HepG2 (cell line): ENCODE measurements around the gene MALRD1. TPM values are rescaled to one million over a fixed set of nuclear protein-coding genes. Genes with fewer than 3 reads are reported as not detected.

ENCODE experiments used
- ATAC-seq: fragments of 200-7000 bp; cut with Tn5 transposase; 3 replicates; pipeline ENCODE4 v1.9.1; 2020; ENCODE audit warnings: mild to moderate bottlenecking, moderate library complexity
- BruUV-seq: library from RNA; stranded (reverse); fragments of 400-500 nt; replicated peaks from 2 replicates; lab custom pipeline; 2021; lab: Mats Ljungman, UMichigan
- CTCF ChIA-PET: fragments of 300-600 bp; formaldehyde crosslinking; extraction: SDS; loops from one replicate; lab custom pipeline; 2021; ENCODE audit warnings: low total read pairs, inconsistent platforms, low intra/inter-chr PET ratio; lab: Yijun Ruan, JAX
- POLR2A ChIA-PET: fragments of 350-600 bp; sonication (Branson Sonifier 250); formaldehyde crosslinking; loops from one replicate; lab custom pipeline; 2020; ENCODE audit warnings: antibody characterized with exemption, inconsistent platforms; lab: Yijun Ruan, JAX
- DNase-seq: peaks from one replicate; pipeline ENCODE4 v3.0.0-alpha.2; 2015; ENCODE audit warnings: low spot score
- FAIRE-seq: peaks from 3 replicates; lab custom pipeline; 2011; peaks lifted over from hg19 to GRCh38; lab: Jason Lieb, UNC
- H2AFZ ChIP-seq: one replicate; pipeline ENCODE4 v1.6.1; 2011; ENCODE audit warnings: low read length, inconsistent platforms
- H3K27ac ChIP-seq: fragments of 300-600 bp; 3 replicates; pipeline ENCODE4 v1.8.0; 2011; ENCODE audit warnings: mixed run types, mild to moderate bottlenecking, mixed read lengths, low read length, inconsistent platforms; ENCODE audit not compliant: insufficient read depth; ENCODE audit errors: extremely low read length
- H3K27me3 ChIP-seq, 2 experiments: fragments of 200-600 bp in 1 of 2; 2 replicates in 1 of 2; 3 replicates in 1 of 2; pipeline versions ENCODE4 v1.6.0 to v1.8.0; 2011; ENCODE audit warnings: low read length in 2 of 2, mild to moderate bottlenecking in 2 of 2, moderate library complexity in 2 of 2, inconsistent platforms in 1 of 2; ENCODE audit not compliant: insufficient read depth in 2 of 2, control insufficient read depth in 1 of 2
- H3K36me3 ChIP-seq, 2 experiments: fragments of 200-600 bp in 1 of 2; replicated peaks in 1 of 2; 2 replicates in 1 of 2; 3 replicates in 1 of 2; pipeline versions ENCODE4 v1.5.1 to v1.8.0; 2011; ENCODE audit warnings: low read length in 2 of 2, inconsistent platforms in 1 of 2; ENCODE audit not compliant: insufficient read depth in 2 of 2, control insufficient read depth in 1 of 2
- H3K4me1 ChIP-seq: 2 replicates; pipeline ENCODE4 v1.5.1; 2012; ENCODE audit warnings: low read length, inconsistent platforms; ENCODE audit not compliant: insufficient read depth
- H3K4me2 ChIP-seq: 2 replicates; pipeline ENCODE4 v1.6.0; 2011; ENCODE audit warnings: low read depth, low read length, inconsistent platforms
- H3K4me3 ChIP-seq, 3 experiments: fragments of 200-600 bp in 1 of 3; sonication (generic), shearing (Covaris generic) in 1 of 3; replicated peaks in 1 of 3; 2 replicates each; pipeline ENCODE4 v1.5.1; 2011 to 2016; ENCODE audit warnings: low read length in 3 of 3, inconsistent platforms in 2 of 3, low read depth in 2 of 3, mild to moderate bottlenecking in 2 of 3, control low read depth in 1 of 3, mixed read lengths in 1 of 3; ENCODE audit not compliant: insufficient read depth in 1 of 3
- H3K79me2 ChIP-seq: one replicate; pipeline ENCODE4 v1.6.1; 2011; ENCODE audit warnings: low read length, inconsistent platforms; ENCODE audit not compliant: insufficient read depth
- H3K9ac ChIP-seq: 2 replicates; pipeline ENCODE4 v1.6.0; 2011; ENCODE audit warnings: mild to moderate bottlenecking, low read depth, low read length, inconsistent platforms; ENCODE audit not compliant: insufficient read depth
- H3K9me3 ChIP-seq: 2 replicates; pipeline ENCODE4 v1.5.1; 2012; ENCODE audit warnings: mild to moderate bottlenecking, low read length
- H4K20me1 ChIP-seq: 2 replicates; pipeline ENCODE4 v1.6.0; 2011; ENCODE audit warnings: inconsistent platforms, mild to moderate bottlenecking, low read length, moderate library complexity; ENCODE audit not compliant: insufficient read depth
- CEBPB ChIP-seq: IDR thresholded peaks from 2 replicates; pipeline ENCODE4 v1.6.1; 2011; ENCODE audit warnings: low read depth, low read length, improper control_type of control experiment, borderline replicate concordance
- YEATS4 ChIP-seq: sonication (generic); formaldehyde crosslinking; IDR thresholded peaks from 2 replicates; pipeline ENCODE4 v1.4.0; 2020; ENCODE audit warnings: missing genetic modification reagents, borderline replicate concordance
- ZNF17 ChIP-seq: sonication (generic); formaldehyde crosslinking; IDR thresholded peaks from 2 replicates; pipeline ENCODE4 v1.5.0; 2020; ENCODE audit warnings: mild to moderate bottlenecking, missing genetic modification reagents
- ZNF775 ChIP-seq: sonication (generic); formaldehyde crosslinking; IDR thresholded peaks from 2 replicates; pipeline ENCODE4 v1.4.0; 2020; ENCODE audit warnings: missing genetic modification reagents, mild to moderate bottlenecking, moderate library complexity, borderline replicate concordance
- whole genome bisulfite sequencing: methylation state at CpG from one replicate; pipeline ENCODE4 v1.1.6; 2017; ENCODE audit warnings: low lambda C conversion rate; 5-methylcytosine and 5-hydroxymethylcytosine counted together
- in situ Hi-C: cut with HindIII; loops from 2 replicates; pipeline ENCODE4 v1.10.0; 2017; ENCODE audit warnings: low pct_unique_long_range_greater_than_20kb; ENCODE audit not compliant: extremely low pct_ligation_motif_present
- intact Hi-C: fragments of 100-400 bp; cut with micrococcal nuclease; formaldehyde crosslinking; loops from one replicate; pipeline ENCODE4 v1.10.0; 2022; ENCODE audit not compliant: unreplicated experiment
- polyA plus RNA-seq, 8 experiments: library from polyadenylated mRNA; depleted of rRNA in 3 of 8; stranded (reverse) in 7 of 8; unstranded in 1 of 8; fragments of >200 nt; fragmentation: Illumina TruSeq in 4 of 8; extraction: Trizol in 4 of 8; gene quantifications; 2 replicates each; pipeline versions ENCODE4 v1.2.1 to v1.2.3, GENCODE V29; 2011 to 2016; ENCODE audit warnings: low read depth in 4 of 8, missing spikeins in 1 of 8, mixed read lengths in 1 of 8; ENCODE audit not compliant: insufficient read depth in 1 of 8
- total RNA-seq, 5 experiments: library from RNA; depleted of rRNA; stranded (reverse); fragments of >200 nt; fragmentation: Illumina TruSeq; extraction: Trizol; gene quantifications; 2 replicates each; pipeline ENCODE4 v1.2.3, GENCODE V29; 2016; ENCODE audit warnings: low read depth in 1 of 5
- TF ChIP-seq, protein P1 (sequence below): sonication (generic); formaldehyde crosslinking; IDR thresholded peaks from 2 replicates; pipeline ENCODE4 v1.4.0; 2020; ENCODE audit warnings: missing genetic modification reagents, borderline replicate concordance

Gene MALRD1
- total and polyA plus RNA-seq, 2 of the 13 experiments (the other 11 are each of a cell fraction or from before 2014, with no cell fraction given) = 5.7 to 15.4 TPM

DNA sequence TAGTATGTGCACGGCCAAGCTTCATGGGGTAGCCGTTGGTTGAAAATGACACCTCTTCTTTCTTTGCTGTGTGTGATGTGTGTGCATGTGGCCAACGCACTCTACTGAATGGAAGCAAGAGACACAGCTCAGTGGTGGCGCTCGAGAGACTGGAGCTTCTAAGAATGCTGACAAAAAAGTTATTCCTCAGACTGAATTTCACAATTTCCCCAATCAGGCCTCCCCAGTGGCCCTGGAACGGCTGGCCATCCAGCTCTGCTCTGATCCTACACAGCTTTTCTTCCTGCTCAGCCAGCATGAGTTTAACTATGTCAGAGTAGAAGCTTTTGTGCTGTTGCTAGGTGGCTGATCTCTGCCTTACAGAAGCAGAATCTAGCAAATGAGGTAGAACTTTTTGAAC, 581.0 kb downstream of the MALRD1 start:
- POLR2A ChIA-PET = no interaction called here
- TF ChIP-seq ZNF775 = no peak
- no peak for TF ChIP-seq ZNF17 (CRISPR knock-in tag)
- TF ChIP-seq, protein P1, sequence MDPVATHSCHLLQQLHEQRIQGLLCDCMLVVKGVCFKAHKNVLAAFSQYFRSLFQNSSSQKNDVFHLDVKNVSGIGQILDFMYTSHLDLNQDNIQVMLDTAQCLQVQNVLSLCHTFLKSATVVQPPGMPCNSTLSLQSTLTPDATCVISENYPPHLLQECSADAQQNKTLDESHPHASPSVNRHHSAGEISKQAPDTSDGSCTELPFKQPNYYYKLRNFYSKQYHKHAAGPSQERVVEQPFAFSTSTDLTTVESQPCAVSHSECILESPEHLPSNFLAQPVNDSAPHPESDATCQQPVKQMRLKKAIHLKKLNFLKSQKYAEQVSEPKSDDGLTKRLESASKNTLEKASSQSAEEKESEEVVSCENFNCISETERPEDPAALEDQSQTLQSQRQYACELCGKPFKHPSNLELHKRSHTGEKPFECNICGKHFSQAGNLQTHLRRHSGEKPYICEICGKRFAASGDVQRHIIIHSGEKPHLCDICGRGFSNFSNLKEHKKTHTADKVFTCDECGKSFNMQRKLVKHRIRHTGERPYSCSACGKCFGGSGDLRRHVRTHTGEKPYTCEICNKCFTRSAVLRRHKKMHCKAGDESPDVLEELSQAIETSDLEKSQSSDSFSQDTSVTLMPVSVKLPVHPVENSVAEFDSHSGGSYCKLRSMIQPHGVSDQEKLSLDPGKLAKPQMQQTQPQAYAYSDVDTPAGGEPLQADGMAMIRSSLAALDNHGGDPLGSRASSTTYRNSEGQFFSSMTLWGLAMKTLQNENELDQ = no peak
- H3K9me3 ChIP-seq = no peaks in the 10 kb centered on the region
- 43% methylated on average over 6 of the region's 6 CpGs for WGBS
- no peak overlapping the region for H3K27ac ChIP-seq
- no peaks in the 10 kb centered on the region for H3K27me3 ChIP-seq
- no peak overlapping the region for H3K9ac ChIP-seq
- H3K4me3 ChIP-seq = no peak overlapping the region
- H3K4me2 ChIP-seq = no peak overlapping the region
- DNase-seq (no peak), ATAC-seq (peak; percentile 68), FAIRE-seq (no peak)
- in situ Hi-C loops = no loop called here
- H3K79me2 ChIP-seq = no peaks in the 10 kb centered on the region
- CTCF ChIA-PET = no interaction called here
- no peak overlapping the region for H2AFZ ChIP-seq
- intact Hi-C loops = no loop called here
- no peaks in the 10 kb centered on the region for H4K20me1 ChIP-seq
- BruUV-seq = no TSS peak
- H3K4me1 ChIP-seq = no peaks in the 10 kb centered on the region
- H3K36me3 ChIP-seq = no peaks in the 10 kb centered on the region; a peak in 1 of 5 replicates

DNA sequence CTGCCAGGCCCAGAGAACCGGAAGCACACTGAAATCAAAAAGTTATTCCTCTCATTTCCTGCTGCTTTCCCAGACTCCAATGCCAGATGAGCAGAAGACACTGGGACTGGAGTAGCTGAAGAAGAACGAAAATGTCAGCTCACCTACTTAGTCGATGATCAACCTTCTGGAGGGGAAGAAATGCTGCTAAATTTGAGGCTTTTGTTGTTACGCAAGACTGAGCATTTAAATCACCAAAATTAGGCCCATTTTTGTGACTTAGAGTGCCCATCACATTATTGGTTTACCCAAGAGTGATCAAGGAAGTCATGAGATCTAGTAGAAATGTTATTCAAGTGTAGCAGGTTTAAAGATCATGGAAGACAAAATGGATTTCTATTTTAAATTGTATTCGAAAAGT, 585.6 kb downstream of the MALRD1 start:
- BruUV-seq = no TSS peak
- peaks cover 19% of the 10 kb centered on the region for H3K4me1 ChIP-seq
- no peak for DNase-seq
- in situ Hi-C loops (no loop called here), intact Hi-C loops (loop anchor here (10.0 kb wide), 1 partner anchor 151 kb away; no protein-coding TSS in a partner anchor)
- no peaks in the 10 kb centered on the region for H4K20me1 ChIP-seq
- FAIRE-seq = no peak
- POLR2A ChIA-PET = no interaction called here
- H3K27ac ChIP-seq = no peak overlapping the region
- no peak overlapping the region for H3K4me2 ChIP-seq
- WGBS = 68% methylated on average over 5 of the region's 5 CpGs
- no peaks in the 10 kb centered on the region for H3K79me2 ChIP-seq
- TF ChIP-seq CEBPB = peak; percentile 58; the same call in 1 of the 2 replicates
- TF ChIP-seq YEATS4 (CRISPR knock-in tag) = no peak
- H3K36me3 ChIP-seq = no peaks in the 10 kb centered on the region
- H3K9me3 ChIP-seq = no peaks in the 10 kb centered on the region
- H3K27me3 ChIP-seq = no peaks in the 10 kb centered on the region
- H3K9ac ChIP-seq = no peak overlapping the region
- no peak overlapping the region for H2AFZ ChIP-seq
- no peak for ATAC-seq
- CTCF ChIA-PET = no interaction called here
- no peak overlapping the region for H3K4me3 ChIP-seq
